Breast epithelium (tissue), 3 donors: ENCODE data around the gene MAP1LC3B.

ENCODE experiments used
- POLR2A ChIP-seq: fragments of 450-650 bp; IDR thresholded peaks from one replicate; pipeline ENCODE4 v1.6.1; 2016; ENCODE audit warnings: antibody characterized with exemption, mild to moderate bottlenecking, moderate library complexity
- POLR2AphosphoS5 ChIP-seq, 3 donors: sonication (generic); formaldehyde crosslinking; IDR thresholded peaks; one replicate each; pipeline ENCODE4 v1.6.1; 2017; ENCODE audit warnings: antibody characterized with exemption in 3 of 3
- TF ChIP-seq, protein P1 (sequence below), 3 donors: fragments of 450-650 bp; IDR thresholded peaks; one replicate each; pipeline ENCODE4 v1.5.1; 2016 to 2017; ENCODE audit warnings: antibody characterized with exemption in 3 of 3, mild to moderate bottlenecking in 3 of 3, moderate library complexity in 3 of 3

DNA sequence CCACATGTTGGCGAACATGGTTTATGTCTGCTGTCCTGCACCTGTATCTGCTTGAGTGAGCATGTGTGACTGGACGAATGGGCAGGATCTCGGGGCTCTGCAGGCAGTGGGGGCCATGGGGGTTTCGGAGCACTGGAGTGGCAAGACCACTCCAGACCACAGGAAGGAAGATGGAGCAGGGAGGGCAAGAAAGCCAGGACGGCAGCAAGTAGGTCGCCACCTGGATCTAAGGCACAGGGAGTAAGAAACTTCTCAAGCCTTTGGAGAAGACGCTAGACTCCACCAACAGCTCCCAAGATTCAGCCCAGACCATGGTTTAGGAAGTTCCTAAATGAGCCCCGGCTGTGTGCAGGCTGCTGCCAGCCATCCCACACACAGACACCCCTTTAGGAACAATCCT lies 42.1 kb upstream of the MAP1LC3B start:
- TF ChIP-seq, protein P1, sequence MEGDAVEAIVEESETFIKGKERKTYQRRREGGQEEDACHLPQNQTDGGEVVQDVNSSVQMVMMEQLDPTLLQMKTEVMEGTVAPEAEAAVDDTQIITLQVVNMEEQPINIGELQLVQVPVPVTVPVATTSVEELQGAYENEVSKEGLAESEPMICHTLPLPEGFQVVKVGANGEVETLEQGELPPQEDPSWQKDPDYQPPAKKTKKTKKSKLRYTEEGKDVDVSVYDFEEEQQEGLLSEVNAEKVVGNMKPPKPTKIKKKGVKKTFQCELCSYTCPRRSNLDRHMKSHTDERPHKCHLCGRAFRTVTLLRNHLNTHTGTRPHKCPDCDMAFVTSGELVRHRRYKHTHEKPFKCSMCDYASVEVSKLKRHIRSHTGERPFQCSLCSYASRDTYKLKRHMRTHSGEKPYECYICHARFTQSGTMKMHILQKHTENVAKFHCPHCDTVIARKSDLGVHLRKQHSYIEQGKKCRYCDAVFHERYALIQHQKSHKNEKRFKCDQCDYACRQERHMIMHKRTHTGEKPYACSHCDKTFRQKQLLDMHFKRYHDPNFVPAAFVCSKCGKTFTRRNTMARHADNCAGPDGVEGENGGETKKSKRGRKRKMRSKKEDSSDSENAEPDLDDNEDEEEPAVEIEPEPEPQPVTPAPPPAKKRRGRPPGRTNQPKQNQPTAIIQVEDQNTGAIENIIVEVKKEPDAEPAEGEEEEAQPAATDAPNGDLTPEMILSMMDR (IDR thresholded peaks at IDR 0.05): no peak
- TF ChIP-seq POLR2A (no peak), POLR2AphosphoS5 (IDR thresholded peaks at IDR 0.05) (no peak)
